Coronary artery (tissue), 2 donors: ENCODE results near the gene CDK16.

ENCODE experiments used
- DNase-seq: peaks from one replicate; pipeline ENCODE4 v3.0.0-alpha.2; 2017; ENCODE audit warnings: low spot score
- H3K27ac ChIP-seq, 2 donors: fragments of 200-600 bp; sonication (generic); one replicate each; pipeline ENCODE4 v1.5.1; 2016 to 2019
- H3K4me3 ChIP-seq: fragments of 200-600 bp; sonication (generic); 2 replicates; pipeline ENCODE4 v1.5.1; 2016; ENCODE audit warnings: mild to moderate bottlenecking, moderate library complexity
- CTCF ChIP-seq: fragments of 200-600 bp; sonication (generic); IDR thresholded peaks from one replicate; pipeline ENCODE4 v1.5.1; 2019; ENCODE audit warnings: antibody characterized with exemption

CDK16 gene

DNA sequence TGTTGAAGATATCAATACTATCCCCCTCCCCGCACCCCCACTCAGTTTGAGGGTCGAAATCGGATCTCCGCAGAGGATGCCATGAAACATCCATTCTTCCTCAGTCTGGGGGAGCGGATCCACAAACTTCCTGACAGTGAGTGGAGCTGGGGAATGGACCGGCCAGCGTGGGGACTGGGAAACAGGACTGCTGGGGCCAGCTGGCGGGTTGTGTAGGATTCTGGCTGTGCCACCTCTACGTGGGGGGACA, 8.8 kb downstream of the CDK16 start:
- Histone ChIP-seq H3K27ac (no peak overlapping the region), H3K4me3 (no peak overlapping the region)
- TF ChIP-seq CTCF, result no peak
- no peak for DNase-seq

GRCh38 chrX:47228550-47229270, 10.2 kb downstream of the CDK16 start:
- no peak for TF ChIP-seq CTCF
- Histone ChIP-seq H3K4me3 (no peak overlapping the region), H3K27ac (no peak overlapping the region)
- DNase-seq, result no peak

DNA sequence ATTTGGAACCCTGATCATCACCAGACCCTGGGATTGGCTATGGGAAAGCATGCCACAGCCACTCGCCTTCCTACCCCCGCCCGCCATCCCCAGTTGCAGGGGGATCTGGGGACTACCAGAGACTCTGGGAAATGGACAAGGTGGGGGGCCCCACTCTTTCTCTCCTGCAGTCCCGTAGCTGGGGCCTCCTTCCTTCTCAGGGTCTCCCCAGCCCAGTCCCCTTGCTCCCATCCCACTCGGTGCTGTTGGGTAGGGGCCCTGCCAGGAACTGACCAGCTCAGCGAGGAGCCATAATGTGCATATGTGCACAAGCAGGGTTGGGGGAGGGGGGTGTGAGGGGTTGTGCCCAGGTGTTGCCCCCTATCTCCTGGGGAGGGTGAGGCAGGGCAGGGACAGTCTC, 10.9 kb downstream of the CDK16 start:
- DNase-seq, result no peak
- H3K27ac ChIP-seq, result no peak overlapping the region
- no peak for TF ChIP-seq CTCF
- H3K4me3 ChIP-seq, result no peak overlapping the region

DNA sequence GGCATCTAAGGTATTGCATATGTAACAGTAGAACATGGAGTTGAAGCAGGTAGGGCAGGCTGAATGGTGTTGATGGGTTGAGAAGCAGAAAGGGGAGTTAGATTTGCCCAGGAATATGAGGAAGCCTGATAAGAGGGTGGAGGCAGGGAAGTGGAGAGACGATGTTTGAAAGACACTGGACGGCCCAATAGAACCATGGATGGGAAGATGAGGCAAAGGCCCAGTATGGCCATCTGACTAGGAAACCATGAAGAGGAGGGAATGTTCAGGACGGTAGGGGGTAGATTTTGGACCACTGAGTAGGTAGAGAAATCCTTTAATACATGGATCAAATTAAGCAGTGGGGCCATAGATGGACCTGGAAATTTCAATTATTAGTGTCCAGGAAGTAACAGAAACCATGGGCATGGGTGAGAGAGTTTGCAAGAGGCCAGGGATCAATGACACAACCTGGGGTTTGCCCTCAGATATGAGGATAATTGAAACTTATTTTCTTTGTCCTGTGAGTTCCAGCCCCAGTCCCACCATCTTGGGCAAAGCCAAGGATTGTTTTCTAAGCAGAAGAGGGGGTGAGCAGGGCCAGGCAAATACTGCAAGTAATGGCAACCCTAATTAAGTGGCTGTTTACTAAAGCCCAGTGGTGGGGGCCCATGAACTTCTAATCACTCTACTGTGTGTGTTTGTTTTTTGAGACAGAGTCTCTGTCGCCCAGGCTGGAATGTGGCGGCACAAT, 11.8 kb downstream of the CDK16 start:
- peak; percentile 31 for DNase-seq
- Histone ChIP-seq H3K27ac (no peak overlapping the region), H3K4me3 (no peak overlapping the region)
- TF ChIP-seq CTCF, result no peak

- TF ChIP-seq CTCF, result no peak
- no peak overlapping the region for H3K27ac ChIP-seq
- H3K4me3 ChIP-seq, result no peak overlapping the region
- DNase-seq, result peak; percentile 66
Measured at GRCh38 chrX:47231167-47231566, 12.7 kb downstream of the CDK16 start.

- TF ChIP-seq CTCF, result no peak
- no peak for DNase-seq
- Histone ChIP-seq H3K27ac (peak overlapping the region; percentile 94 to 98), H3K4me3 (peak overlapping the region; percentile 82)
Measured at GRCh38 chrX:47232197-47232802, 13.8 kb downstream of the CDK16 start.
